Neural progenitor cell (in vitro differentiated cells): ENCODE results near the gene SCFD2. TPM values are rescaled to one million over a fixed set of nuclear protein-coding genes. Genes with fewer than 3 reads are reported as not detected.

Experiments
- DNase-seq: peaks from one replicate; pipeline ENCODE4 v3.0.0-alpha.2; 2016; ENCODE audit warnings: low spot score
- H2AFZ ChIP-seq: fragments of 200-600 bp; sonication (generic); replicated peaks from 2 replicates; pipeline ENCODE4 v1.6.1; 2016; ENCODE audit warnings: antibody characterized with exemption
- H3F3A ChIP-seq: fragments of 200-600 bp; sonication (generic); 2 replicates; pipeline ENCODE4 v1.6.1; 2016; ENCODE audit warnings: antibody characterized with exemption, low read depth
- H3K27ac ChIP-seq: fragments of 200-600 bp; sonication (generic); 2 replicates; pipeline ENCODE4 v1.5.1; 2016; ENCODE audit warnings: mild to moderate bottlenecking
- H3K27me3 ChIP-seq: fragments of 200-600 bp; sonication (generic); 2 replicates; pipeline ENCODE4 v1.6.1; 2016; ENCODE audit warnings: mild to moderate bottlenecking, moderate library complexity
- H3K36me3 ChIP-seq: fragments of 200-600 bp; sonication (generic); 2 replicates; pipeline ENCODE4 v1.5.1; 2016
- H3K4me1 ChIP-seq: fragments of 200-600 bp; sonication (generic); 2 replicates; pipeline ENCODE4 v1.6.1; 2016; ENCODE audit warnings: mixed run types
- H3K4me2 ChIP-seq: fragments of 200-600 bp; sonication (generic); 2 replicates; pipeline ENCODE4 v1.6.1; 2016
- H3K4me3 ChIP-seq: fragments of 200-600 bp; sonication (generic); 2 replicates; pipeline ENCODE4 v1.5.1; 2016
- H3K79me2 ChIP-seq: fragments of 200-600 bp; sonication (generic); 2 replicates; pipeline ENCODE4 v1.6.1; 2016; ENCODE audit warnings: low read depth
- H3K9ac ChIP-seq: fragments of 200-600 bp; sonication (generic); 2 replicates; pipeline ENCODE4 v1.6.1; 2016
- H3K9me3 ChIP-seq: fragments of 200-600 bp; sonication (generic); 2 replicates; pipeline ENCODE4 v1.5.1; 2016; ENCODE audit warnings: low read depth
- H4K20me1 ChIP-seq: fragments of 200-600 bp; sonication (generic); 2 replicates; pipeline ENCODE4 v1.6.1; 2016; ENCODE audit warnings: low read depth
- H3K27ac Mint-ChIP-seq: 3 replicates; pipeline ENCODE4 v1.8.0; 2021; ENCODE audit warnings: mixed read lengths
- H3K27me3 Mint-ChIP-seq: 2 replicates; pipeline ENCODE4 v1.8.0; 2022; ENCODE audit warnings: low read depth, mild to moderate bottlenecking, inconsistent platforms, moderate library complexity, mixed read lengths; ENCODE audit not compliant: insufficient read depth
- H3K36me3 Mint-ChIP-seq: 3 replicates; pipeline ENCODE4 v1.8.0; 2021; ENCODE audit warnings: mixed read lengths
- H3K4me1 Mint-ChIP-seq: 3 replicates; pipeline ENCODE4 v1.8.0; 2021; ENCODE audit warnings: mixed read lengths
- H3K4me3 Mint-ChIP-seq: 3 replicates; pipeline ENCODE4 v1.8.0; 2021; ENCODE audit warnings: mild to moderate bottlenecking, moderate library complexity, mixed read lengths
- H3K9me3 Mint-ChIP-seq: 3 replicates; pipeline ENCODE4 v1.8.0; 2020; ENCODE audit warnings: mixed read lengths
- EZH2 ChIP-seq: fragments of 200-600 bp; sonication (generic); IDR thresholded peaks from 2 replicates; pipeline ENCODE4 v1.6.1; 2017; ENCODE audit warnings: antibody characterized with exemption, mild to moderate bottlenecking, moderate library complexity
- EZH2phosphoT487 ChIP-seq: fragments of 200-600 bp; sonication (generic); IDR thresholded peaks from 2 replicates; pipeline ENCODE4 v1.6.1; 2017; ENCODE audit warnings: antibody characterized with exemption
- total RNA-seq: library from RNA; depleted of rRNA; stranded (reverse); fragments of >200 nt; gene quantifications from 2 replicates; pipeline ENCODE4 v1.2.3, GENCODE V29; 2015; ENCODE audit warnings: low replicate concordance
- TF ChIP-seq, protein P1 (sequence below): fragments of 200-600 bp; sonication (generic); IDR thresholded peaks from 2 replicates; pipeline ENCODE4 v1.5.1; 2017; ENCODE audit warnings: antibody characterized with exemption, mild to moderate bottlenecking

Gene SCFD2
- total RNA-seq, 1 donor from 2014 or later: 4.8 TPM

GRCh38 chr4:53189011-53189410 is 176.8 kb downstream of the SCFD2 start:
- no peak for DNase-seq
- no peaks in the 10 kb centered on the region for H3K27me3 ChIP-seq
- no peak overlapping the region for H3K27ac ChIP-seq
- Mint-ChIP-seq H3K4me3 (no peak overlapping the region), H3K27me3 (peaks cover 6% of the 10 kb centered on the region), H3K9me3 (no peaks in the 10 kb centered on the region), H3K27ac (no peak overlapping the region), H3K36me3 (no peaks in the 10 kb centered on the region), H3K4me1 (peaks cover 3% of the 10 kb centered on the region)
- H3K79me2 ChIP-seq: no peaks in the 10 kb centered on the region
- no peaks in the 10 kb centered on the region for H3F3A ChIP-seq
- H3K9ac ChIP-seq: no peak overlapping the region
- TF ChIP-seq EZH2 (no peak), EZH2phosphoT487 (no peak)
- TF ChIP-seq, protein P1, sequence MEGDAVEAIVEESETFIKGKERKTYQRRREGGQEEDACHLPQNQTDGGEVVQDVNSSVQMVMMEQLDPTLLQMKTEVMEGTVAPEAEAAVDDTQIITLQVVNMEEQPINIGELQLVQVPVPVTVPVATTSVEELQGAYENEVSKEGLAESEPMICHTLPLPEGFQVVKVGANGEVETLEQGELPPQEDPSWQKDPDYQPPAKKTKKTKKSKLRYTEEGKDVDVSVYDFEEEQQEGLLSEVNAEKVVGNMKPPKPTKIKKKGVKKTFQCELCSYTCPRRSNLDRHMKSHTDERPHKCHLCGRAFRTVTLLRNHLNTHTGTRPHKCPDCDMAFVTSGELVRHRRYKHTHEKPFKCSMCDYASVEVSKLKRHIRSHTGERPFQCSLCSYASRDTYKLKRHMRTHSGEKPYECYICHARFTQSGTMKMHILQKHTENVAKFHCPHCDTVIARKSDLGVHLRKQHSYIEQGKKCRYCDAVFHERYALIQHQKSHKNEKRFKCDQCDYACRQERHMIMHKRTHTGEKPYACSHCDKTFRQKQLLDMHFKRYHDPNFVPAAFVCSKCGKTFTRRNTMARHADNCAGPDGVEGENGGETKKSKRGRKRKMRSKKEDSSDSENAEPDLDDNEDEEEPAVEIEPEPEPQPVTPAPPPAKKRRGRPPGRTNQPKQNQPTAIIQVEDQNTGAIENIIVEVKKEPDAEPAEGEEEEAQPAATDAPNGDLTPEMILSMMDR: no peak
- H3K9me3 ChIP-seq: no peaks in the 10 kb centered on the region
- H3K4me3 ChIP-seq: no peak overlapping the region
- H2AFZ ChIP-seq: no peak overlapping the region
- no peaks in the 10 kb centered on the region for H3K4me1 ChIP-seq
- no peak overlapping the region for H3K4me2 ChIP-seq
- no peaks in the 10 kb centered on the region for H3K36me3 ChIP-seq
- H4K20me1 ChIP-seq: no peaks in the 10 kb centered on the region

GRCh38 chr4:53186714-53187358 is 179.0 kb downstream of the SCFD2 start:
- H2AFZ ChIP-seq: no peak overlapping the region
- DNase-seq: no peak
- Mint-ChIP-seq H3K36me3 (no peaks in the 10 kb centered on the region), H3K27ac (no peak overlapping the region), H3K9me3 (no peaks in the 10 kb centered on the region), H3K27me3 (peaks cover 6% of the 10 kb centered on the region), H3K4me1 (peaks cover 3% of the 10 kb centered on the region), H3K4me3 (no peak overlapping the region)
- H3K9me3 ChIP-seq: no peaks in the 10 kb centered on the region
- no peak overlapping the region for H3K9ac ChIP-seq
- TF ChIP-seq, protein P1: no peak
- H3K27ac ChIP-seq: no peak overlapping the region
- H3K79me2 ChIP-seq: no peaks in the 10 kb centered on the region
- H3K4me3 ChIP-seq: no peak overlapping the region
- no peaks in the 10 kb centered on the region for H3K27me3 ChIP-seq
- no peaks in the 10 kb centered on the region for H3K36me3 ChIP-seq
- no peaks in the 10 kb centered on the region for H4K20me1 ChIP-seq
- H3K4me1 ChIP-seq: no peaks in the 10 kb centered on the region
- no peaks in the 10 kb centered on the region for H3F3A ChIP-seq
- no peak overlapping the region for H3K4me2 ChIP-seq

GRCh38 chr4:53185869-53186585 is 179.8 kb downstream of the SCFD2 start:
- Histone ChIP-seq H3K27ac (no peak overlapping the region), H2AFZ (no peak overlapping the region), H3K27me3 (no peaks in the 10 kb centered on the region), H3K9me3 (no peaks in the 10 kb centered on the region), H3K4me2 (no peak overlapping the region), H4K20me1 (no peaks in the 10 kb centered on the region), H3K79me2 (no peaks in the 10 kb centered on the region), H3K4me3 (no peak overlapping the region), H3K4me1 (no peaks in the 10 kb centered on the region), H3K9ac (no peak overlapping the region), H3F3A (no peaks in the 10 kb centered on the region), H3K36me3 (no peaks in the 10 kb centered on the region)
- H3K4me3 Mint-ChIP-seq: no peak overlapping the region
- H3K27ac Mint-ChIP-seq: no peak overlapping the region
- DNase-seq: no peak
- no peak for TF ChIP-seq EZH2
- TF ChIP-seq, protein P1: no peak
- TF ChIP-seq EZH2phosphoT487: no peak
- peaks cover 3% of the 10 kb centered on the region for H3K4me1 Mint-ChIP-seq
- H3K36me3 Mint-ChIP-seq: no peaks in the 10 kb centered on the region
- H3K9me3 Mint-ChIP-seq: no peaks in the 10 kb centered on the region
- peaks cover 6% of the 10 kb centered on the region for H3K27me3 Mint-ChIP-seq
